T47D (cell line): Measurements from ENCODE around the gene EEF1E1.

Experiments
- DNase-seq, 2 experiments: peaks; one replicate each; pipeline versions ENCODE4 v3.0.0 to v3.0.0-alpha.2; 2011 to 2012; ENCODE audit warnings: low read depth in 1 of 2, low spot score in 1 of 2
- JUND ChIP-seq: IDR thresholded peaks from 2 replicates; pipeline ENCODE4 v1.6.1; 2012; ENCODE audit warnings: low read depth
- in situ Hi-C: cut with HindIII; loops from 2 replicates; pipeline ENCODE4 v1.10.0; 2016; ENCODE audit warnings: low sequenced_read_pairs, low pct_unique_long_range_greater_than_20kb

Gene EEF1E1

DNA sequence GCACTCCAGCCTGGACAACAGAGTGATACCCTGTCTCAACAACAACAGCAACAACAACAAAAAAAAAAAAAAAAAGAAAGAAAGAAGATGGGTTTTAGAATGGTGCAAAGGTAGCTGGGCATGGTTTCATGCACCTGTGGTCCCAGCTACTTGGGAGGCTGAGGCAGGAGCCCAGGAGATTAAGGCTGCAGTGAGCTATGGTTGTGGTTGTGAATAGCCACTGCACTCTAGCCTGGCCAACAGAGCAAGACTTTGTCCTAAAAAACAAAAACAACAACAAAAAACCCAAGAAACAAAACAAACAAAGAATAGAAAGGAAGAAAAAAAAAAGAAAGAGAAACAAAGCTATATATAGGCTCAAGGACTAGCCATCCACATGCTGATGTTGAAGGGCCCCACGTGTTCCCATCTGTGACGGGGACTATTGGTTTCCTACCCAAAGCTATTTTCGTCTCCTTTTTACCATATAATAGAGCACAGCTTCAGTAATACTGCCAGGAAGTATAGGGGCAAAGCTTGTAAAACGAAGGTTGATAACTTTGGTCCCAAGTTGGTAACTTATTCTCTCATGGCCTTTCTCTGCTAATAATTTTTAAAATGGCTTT, 7.9 kb upstream of the EEF1E1 start:
- TF ChIP-seq JUND, result no peak
- in situ Hi-C loops, result no loop called here
- DNase-seq, result no peak

DNA sequence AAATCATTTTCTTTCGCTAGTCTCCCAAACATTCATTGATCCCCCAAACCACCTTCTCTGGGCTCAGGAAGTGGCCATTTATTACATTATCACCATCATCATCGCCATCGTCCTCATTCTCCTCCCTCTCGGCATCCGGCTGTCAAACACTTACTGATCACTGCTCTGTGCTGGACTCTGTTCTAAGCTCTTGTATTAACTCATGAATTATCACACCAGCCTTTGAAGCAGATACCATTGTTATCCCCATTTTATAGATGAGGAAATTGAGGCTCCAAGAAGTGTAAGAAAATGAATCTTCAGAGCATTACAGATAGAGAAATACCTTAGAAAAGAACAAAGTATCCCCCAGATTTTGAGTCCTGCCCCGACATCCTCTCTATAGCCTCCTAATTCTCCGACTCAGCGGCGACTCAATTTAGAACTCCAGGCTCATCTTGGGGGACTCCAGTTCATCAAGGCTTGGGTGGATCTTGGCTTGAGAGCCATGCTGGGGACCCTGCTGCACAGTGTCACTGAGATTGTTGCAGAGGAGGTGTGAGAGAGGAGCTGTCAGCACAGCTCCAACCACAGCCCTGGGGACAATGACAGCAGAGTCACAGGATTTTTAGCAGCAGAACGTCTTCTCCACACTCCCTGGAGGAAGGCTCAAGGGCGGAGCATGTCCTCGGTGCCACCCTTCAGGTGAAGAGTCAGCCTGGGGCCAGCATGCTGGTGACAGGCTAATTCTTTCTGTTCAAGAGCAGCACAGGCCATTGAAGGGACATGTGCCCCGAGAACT, 6.6 kb upstream of the EEF1E1 start:
- in situ Hi-C loops, result no loop called here
- peak in 1 of 2 experiments; percentile 16 for DNase-seq
- TF ChIP-seq JUND, result no peak

DNA sequence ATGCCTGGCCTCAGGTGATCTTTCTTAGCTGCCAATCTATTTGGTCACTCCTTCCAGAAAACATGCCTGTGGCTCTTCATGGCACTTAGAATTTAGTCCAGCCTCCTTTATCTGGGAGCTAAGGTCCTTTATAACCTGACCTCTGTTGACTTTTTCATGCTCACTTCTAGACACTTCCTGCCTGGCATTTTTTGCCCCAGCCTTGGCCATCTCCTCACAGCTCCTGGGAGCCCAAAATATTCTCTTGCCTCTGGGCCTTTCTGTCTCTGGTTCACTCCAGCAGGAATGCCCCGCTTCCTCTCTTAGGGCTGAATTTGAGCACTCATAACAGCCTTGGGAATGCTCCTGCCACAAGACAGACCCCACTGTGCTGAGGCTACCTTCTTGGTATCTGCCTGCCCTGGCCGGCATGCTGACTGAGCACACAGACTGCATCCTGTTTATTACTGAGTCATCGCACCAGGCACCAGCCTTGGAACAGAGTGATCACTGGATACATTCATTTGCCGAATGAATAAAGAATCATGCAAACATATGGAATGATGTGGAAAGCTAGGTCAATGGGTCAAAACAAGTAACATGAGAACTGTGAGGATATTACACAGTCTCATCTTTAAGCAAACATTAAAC, 5.8 kb upstream of the EEF1E1 start:
- peak in 1 of 2 experiments; percentile 20 for DNase-seq
- TF ChIP-seq JUND, result no peak
- in situ Hi-C loops, result no loop called here

DNA sequence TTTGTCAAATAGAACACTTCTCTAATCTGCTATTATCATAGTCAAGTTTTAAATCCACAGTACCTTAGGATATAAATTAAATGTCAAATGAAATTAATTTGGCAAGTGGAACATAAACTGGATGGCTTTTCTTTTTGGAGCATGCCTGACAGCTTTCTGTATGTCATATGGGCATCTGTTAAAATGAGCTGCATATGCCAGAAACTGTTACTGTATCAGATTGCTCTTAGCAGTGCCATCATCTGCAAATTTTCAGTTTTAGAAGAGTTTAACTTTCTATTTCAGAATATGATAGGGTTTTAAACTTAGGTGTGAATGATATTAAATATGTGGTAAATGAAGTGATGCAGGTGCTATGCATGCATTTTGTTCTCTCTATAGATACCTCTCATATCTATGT, 3.4 kb upstream of the EEF1E1 start:
- no peak for DNase-seq
- no peak for TF ChIP-seq JUND
- in situ Hi-C loops, result no loop called here

DNA sequence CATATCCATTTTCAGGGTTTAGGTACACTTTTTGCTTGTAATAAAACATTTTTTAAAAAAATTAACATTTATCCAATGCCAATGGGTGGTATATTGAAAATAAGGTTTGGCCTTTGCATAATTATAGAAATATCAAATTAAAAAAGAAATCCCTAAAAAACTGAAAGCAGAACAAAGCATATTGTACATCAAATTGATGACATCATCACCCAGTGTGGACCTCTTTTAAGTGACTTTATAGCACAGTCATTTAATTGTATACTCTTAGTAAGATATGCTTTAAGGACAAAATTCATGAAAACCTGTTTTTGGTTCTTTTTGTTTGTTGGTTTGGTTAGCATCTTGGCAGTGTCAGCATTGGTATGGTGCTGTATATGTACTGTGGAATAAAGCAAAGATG, 1.4 kb upstream of the EEF1E1 start:
- TF ChIP-seq JUND, result no peak
- in situ Hi-C loops, result no loop called here
- DNase-seq, result no peak

DNA sequence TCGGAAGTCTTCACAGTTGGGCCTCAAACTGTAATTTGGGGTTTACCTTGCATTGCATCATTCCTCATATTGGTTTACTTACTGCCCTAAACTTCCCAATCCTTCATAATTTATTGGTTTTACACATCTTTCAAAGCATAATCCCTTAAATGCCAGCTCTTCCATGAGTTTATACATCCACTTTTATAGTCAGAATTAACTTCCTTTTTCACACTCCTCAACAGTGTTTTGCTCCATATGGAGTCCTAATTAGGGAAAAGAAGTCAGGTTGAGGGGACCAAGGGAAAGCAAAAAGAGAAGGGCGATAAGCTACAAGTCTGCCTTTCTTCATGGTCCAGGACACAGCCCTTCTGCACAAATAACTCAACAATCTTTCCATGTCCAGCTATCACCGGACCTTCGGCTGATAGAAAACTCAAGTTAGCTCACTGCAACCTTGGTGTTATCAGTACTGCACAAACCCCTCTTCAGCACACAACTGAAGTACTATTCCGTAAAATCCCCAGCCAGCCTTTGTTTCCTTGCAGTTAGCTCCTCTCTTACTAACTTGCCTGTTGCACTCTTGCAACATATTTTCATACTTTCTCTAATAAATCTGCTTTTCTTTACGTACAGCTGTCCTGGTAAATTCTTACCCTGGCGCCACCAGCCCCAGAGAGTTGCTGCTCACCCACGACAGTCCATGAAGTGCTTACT, 2.0 kb downstream of the EEF1E1 start:
- in situ Hi-C loops, result no loop called here
- no peak for TF ChIP-seq JUND
- DNase-seq, result no peak

DNA sequence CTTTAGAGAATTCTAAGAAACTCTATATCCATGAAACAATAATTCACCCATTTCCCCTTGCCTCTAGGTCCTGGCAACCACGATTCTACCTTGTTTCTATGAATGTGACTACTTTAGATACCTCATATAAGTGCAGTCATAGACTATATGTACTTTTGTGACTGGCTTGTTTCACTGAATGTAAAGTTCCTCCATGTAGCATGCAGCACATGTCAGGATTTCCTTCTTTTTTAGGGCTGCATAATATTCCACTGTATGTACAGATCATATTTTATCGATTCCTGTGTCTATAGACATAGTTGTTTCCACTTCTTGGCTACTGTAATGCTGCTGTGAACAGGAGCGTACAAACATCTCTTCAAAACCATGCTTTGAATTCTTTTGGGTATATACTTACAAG, 11.7 kb downstream of the EEF1E1 start:
- in situ Hi-C loops, result no loop called here
- no peak for DNase-seq

DNA sequence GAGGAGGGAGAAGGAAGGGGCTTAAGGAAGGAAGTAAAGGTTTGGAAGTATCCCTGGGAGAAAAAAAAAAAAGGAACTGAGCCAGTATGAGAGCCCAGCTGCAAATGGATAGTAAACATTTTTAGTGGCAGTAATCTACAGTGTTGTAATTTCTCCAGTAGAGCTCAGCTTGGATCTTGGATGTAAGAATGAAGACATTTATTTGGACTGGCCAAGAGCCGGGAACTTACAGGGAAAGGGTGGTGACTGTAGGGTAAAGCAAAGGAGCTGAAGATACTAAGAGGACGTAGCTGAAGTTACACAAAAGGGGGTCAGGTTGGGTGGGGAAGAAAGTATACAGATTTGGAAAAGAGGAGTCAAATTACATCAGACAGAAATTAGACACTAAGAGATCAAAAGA, 13.5 kb downstream of the EEF1E1 start:
- in situ Hi-C loops, result no loop called here
- no peak for DNase-seq
- no peak for TF ChIP-seq JUND

More for the DNA sequence above, 11.7 kb downstream of the EEF1E1 start:
- TF ChIP-seq JUND, result no peak

DNA sequence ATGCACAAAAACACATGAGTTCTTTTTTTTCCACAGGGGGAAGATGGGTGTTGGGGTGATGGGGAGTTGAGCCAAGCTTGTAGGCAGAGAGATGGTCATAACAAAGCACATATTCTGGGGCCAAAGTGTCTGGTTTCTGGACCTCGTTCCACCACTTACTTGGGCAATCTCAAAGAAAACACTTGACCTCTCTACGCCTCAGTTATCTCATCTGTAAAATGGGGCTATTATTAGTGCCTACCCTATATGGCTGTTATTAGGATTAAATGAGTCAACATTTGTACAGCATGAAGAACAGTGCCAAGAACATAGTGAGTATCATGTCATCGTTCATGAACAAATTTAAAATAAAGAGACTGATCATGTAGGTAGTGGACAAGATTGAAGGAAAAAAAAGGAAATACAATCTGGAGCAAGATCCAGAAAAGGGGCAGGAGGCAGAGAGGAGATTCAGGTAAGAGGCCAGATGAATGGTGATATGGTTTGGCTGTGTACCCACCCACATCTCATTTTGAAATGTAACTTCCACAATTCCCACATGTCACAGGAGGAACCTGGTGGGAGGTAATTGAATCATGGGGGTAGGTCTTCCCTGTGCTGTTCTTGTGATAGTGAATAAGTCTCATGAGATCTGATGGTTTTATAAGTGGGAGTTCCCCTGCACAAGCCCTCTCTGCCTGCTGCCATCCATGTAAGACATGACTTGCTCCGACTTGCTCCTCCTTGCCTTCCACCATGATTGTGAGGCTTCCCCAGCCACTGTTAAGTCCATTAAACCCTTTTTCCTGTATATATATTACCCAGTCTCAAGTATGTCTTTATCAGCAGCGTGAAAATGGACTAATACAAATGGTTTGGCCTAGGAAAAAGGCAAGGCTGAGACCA, 14.2 kb downstream of the EEF1E1 start:
- TF ChIP-seq JUND, result no peak
- in situ Hi-C loops, result no loop called here
- DNase-seq, result no peak

DNA sequence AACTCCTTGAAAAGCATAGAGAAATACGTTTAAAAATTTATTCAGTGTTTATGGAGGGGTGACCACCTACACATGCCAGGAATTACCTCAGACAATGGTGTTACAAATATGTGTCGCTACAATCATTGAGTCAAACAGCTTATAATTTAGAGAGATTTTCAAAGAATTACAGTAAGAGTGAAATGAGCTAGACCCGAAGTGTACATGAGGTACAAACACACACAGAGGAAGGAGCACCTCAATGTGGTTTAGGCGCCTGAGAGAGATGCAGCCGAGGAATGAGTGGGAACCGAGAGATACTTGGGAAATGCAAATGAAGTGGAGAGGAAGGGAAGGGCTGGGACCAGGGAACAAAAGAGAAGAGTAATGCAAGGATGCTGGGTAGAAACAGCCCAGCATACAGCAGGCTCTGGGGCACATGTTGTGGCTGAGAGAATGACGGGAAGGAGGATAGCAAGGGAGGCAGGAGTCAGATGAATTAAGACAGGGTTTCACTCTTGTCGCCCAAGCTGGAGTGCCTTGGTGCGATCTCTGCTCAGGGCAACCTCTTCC, 15.5 kb downstream of the EEF1E1 start:
- no peak for TF ChIP-seq JUND
- in situ Hi-C loops, result no loop called here
- no peak for DNase-seq

DNA sequence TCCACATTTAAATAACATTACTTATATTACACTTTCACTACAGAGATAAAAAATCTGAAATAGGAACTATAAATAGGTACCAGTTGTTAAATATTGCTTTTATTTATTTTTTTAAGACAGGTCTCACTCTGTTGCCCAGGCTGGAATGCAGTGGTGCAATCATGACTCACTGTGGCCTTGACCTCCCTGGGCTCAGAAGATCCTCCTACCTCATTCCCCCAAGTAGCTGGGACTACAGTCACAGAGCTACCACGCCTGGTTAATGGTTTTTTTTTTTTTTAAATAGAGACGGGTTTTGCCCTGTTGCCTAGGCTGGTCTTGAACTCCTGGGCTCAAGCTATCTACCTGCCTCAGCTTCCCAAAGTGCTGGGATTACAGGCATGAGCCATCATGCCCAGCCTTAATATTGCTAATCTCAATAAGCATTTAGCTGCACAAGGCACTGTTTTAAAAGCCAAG, 17.3 kb downstream of the EEF1E1 start:
- DNase-seq, result peak in 1 of 2 experiments; percentile 58
- in situ Hi-C loops, result no loop called here
- peak; percentile 38; the same call in 1 of the 2 replicates for TF ChIP-seq JUND

DNA sequence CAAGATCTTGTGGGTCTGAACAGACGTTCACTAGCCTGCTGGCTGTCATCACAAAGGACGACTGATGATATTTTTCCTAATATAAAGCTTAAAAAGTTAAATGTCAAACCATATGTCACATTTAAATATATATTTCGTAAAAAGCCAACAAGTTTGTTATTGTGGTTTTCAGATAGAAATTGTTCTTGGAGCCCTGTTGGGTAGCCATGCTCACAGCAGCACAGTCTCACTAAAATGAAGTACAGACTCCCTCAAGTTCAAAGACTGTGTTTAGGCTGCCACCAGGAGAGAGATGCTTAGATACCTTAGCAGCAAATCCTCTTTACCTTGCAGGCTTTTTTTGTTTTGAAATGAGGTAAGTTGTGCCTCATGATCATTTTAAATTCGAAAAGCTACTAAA, 17.8 kb downstream of the EEF1E1 start:
- in situ Hi-C loops, result no loop called here
- no peak for TF ChIP-seq JUND
- peak in 1 of 2 experiments; percentile 19 for DNase-seq
